ENCODE measurements around the gene C16orf74. TPM values are rescaled to one million over a fixed set of nuclear protein-coding genes. Genes with fewer than 3 reads are reported as not detected.

C16orf74 gene
- total RNA-seq, 1 donor from 2014 or later: 3.1 TPM

DNA sequence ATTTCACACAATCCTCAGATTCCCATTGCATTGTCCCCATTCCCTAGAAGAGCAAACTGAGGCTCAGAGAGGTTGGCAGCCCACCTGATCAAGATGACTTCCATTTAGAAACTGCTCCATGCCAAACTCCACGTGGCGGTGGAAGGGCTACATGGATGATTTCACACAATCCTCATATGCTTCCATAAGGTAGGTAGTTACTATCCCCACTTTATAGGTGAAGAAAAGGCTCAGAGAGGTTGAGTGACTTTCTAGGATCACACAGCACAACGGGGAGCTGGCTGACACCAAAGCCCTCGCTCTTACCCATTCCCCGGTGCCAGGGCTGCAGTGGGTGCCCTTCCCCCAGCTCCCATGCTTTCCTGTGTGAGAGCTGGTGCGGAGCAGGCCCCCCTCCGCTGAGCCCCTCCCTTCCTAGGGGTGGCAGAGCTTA lies 52.4 kb downstream of the C16orf74 start:
- Mint-ChIP-seq H3K4me3 (no peak overlapping the region), H3K27me3 (peaks cover 18% of the 10 kb centered on the region)
- TF ChIP-seq, protein P1, sequence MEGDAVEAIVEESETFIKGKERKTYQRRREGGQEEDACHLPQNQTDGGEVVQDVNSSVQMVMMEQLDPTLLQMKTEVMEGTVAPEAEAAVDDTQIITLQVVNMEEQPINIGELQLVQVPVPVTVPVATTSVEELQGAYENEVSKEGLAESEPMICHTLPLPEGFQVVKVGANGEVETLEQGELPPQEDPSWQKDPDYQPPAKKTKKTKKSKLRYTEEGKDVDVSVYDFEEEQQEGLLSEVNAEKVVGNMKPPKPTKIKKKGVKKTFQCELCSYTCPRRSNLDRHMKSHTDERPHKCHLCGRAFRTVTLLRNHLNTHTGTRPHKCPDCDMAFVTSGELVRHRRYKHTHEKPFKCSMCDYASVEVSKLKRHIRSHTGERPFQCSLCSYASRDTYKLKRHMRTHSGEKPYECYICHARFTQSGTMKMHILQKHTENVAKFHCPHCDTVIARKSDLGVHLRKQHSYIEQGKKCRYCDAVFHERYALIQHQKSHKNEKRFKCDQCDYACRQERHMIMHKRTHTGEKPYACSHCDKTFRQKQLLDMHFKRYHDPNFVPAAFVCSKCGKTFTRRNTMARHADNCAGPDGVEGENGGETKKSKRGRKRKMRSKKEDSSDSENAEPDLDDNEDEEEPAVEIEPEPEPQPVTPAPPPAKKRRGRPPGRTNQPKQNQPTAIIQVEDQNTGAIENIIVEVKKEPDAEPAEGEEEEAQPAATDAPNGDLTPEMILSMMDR (conservative IDR thresholded peaks at IDR 0.05): no peak

GRCh38 chr16:85697431-85697830 lies 53.5 kb downstream of the C16orf74 start:
- Mint-ChIP-seq H3K4me3 (no peak overlapping the region), H3K27me3 (peaks cover 14% of the 10 kb centered on the region), H3K27ac (no peak overlapping the region), H3K4me1 (ENCODE audit: unreplicated experiment) (peaks cover 5% of the 10 kb centered on the region), H3K36me3 (no peaks in the 10 kb centered on the region), H3K9me3 (no peaks in the 10 kb centered on the region)
- TF ChIP-seq, protein P1 (conservative IDR thresholded peaks at IDR 0.05): no peak
- DNase-seq (ENCODE audit: extremely low spot score, unreplicated experiment): no peak

More for the DNA sequence above, 52.4 kb downstream of the C16orf74 start:
- H3K9me3 Mint-ChIP-seq: no peaks in the 10 kb centered on the region
- H3K36me3 Mint-ChIP-seq: no peaks in the 10 kb centered on the region
- no peak for DNase-seq (ENCODE audit: extremely low spot score, unreplicated experiment)
- no peak overlapping the region for H3K27ac Mint-ChIP-seq
- H3K4me1 Mint-ChIP-seq (ENCODE audit: unreplicated experiment): peaks cover 5% of the 10 kb centered on the region

DNA sequence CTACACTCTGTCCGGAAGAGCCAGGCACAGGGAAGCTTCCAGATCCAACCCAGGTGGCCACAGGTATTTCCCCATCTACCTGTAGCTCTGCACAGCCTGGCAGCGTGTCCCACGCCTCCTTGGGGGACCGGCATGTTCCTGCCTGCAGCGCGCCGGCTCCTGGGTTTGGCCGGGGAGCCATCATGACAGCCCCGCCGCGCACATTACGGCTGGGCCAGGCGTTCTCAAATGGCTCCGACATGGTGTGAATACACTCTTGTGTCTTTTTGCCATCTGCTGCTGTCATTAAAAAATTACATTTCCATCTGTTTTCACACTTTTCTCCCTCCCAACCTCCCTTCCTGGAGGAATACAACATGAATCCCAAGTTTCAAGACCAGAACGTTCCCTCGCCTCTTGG lies 54.1 kb downstream of the C16orf74 start:
- Mint-ChIP-seq H3K4me1 (ENCODE audit: unreplicated experiment) (peaks cover 5% of the 10 kb centered on the region), H3K9me3 (no peaks in the 10 kb centered on the region), H3K36me3 (no peaks in the 10 kb centered on the region), H3K27me3 (peaks cover 11% of the 10 kb centered on the region), H3K4me3 (no peak overlapping the region), H3K27ac (no peak overlapping the region)
- DNase-seq (ENCODE audit: extremely low spot score, unreplicated experiment): no peak
- TF ChIP-seq, protein P1 (conservative IDR thresholded peaks at IDR 0.05): no peak

GRCh38 chr16:85695196-85696128 lies 55.4 kb downstream of the C16orf74 start:
- Mint-ChIP-seq H3K4me1 (ENCODE audit: unreplicated experiment) (peaks cover 9% of the 10 kb centered on the region), H3K27me3 (peaks cover 13% of the 10 kb centered on the region), H3K4me3 (no peak overlapping the region), H3K9me3 (no peaks in the 10 kb centered on the region), H3K27ac (no peak overlapping the region), H3K36me3 (no peaks in the 10 kb centered on the region)
- DNase-seq (ENCODE audit: extremely low spot score, unreplicated experiment): no peak
- TF ChIP-seq, protein P1 (conservative IDR thresholded peaks at IDR 0.05): no peak

DNA sequence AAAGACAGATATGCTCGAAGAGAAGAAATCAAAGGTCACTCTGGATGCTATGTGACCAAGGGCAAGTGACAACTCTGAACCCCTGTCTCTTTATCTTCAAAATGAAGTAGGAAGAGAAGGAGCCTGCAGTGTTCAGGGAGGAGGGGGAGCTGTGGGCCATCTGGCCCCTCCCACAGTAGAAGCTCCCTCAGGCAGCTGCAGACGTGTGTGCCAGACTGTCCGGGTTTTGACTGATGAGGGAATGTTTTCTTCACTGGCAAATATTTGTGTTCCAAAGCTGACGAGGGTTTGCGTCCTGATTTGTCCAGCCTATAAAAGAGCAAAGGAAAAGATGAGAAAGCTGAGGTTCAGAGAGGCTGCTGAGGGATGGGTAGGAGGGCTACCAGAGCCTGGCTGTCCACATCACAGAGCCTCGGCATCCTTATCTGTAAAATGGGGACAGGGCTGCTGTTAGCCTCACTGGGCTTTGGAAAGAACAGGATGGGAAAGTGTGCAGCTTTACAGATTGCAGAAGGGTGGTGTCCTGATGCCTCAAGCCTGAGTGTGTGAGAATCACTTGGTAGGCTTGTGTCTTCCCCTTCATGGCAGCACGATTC lies 60.3 kb downstream of the C16orf74 start:
- Mint-ChIP-seq H3K9me3 (no peaks in the 10 kb centered on the region), H3K4me3 (peak overlapping the region; percentile 54), H3K27ac (peak overlapping the region; percentile 50), H3K36me3 (peaks cover 7% of the 10 kb centered on the region), H3K4me1 (ENCODE audit: unreplicated experiment) (peaks cover 20% of the 10 kb centered on the region), H3K27me3 (peaks cover 4% of the 10 kb centered on the region)
- TF ChIP-seq, protein P1 (conservative IDR thresholded peaks at IDR 0.05): no peak
- DNase-seq (ENCODE audit: extremely low spot score, unreplicated experiment): no peak
